NT2/D1 (cell line): ENCODE measurements around the gene BTBD2.

Source experiments
- SUZ12 ChIP-seq: IDR thresholded peaks from 2 replicates; pipeline ENCODE4 v1.6.1; 2011; ENCODE audit not compliant: insufficient read length, insufficient read depth; ENCODE audit errors: extremely low read depth
- YY1 ChIP-seq: IDR thresholded peaks from 2 replicates; pipeline ENCODE4 v1.6.1; 2011; ENCODE audit not compliant: insufficient read length, insufficient read depth
- ZNF274 ChIP-seq: IDR thresholded peaks from 2 replicates; pipeline ENCODE4 v1.6.1; 2011; ENCODE audit warnings: mild to moderate bottlenecking, low read depth, low read length

DNA sequence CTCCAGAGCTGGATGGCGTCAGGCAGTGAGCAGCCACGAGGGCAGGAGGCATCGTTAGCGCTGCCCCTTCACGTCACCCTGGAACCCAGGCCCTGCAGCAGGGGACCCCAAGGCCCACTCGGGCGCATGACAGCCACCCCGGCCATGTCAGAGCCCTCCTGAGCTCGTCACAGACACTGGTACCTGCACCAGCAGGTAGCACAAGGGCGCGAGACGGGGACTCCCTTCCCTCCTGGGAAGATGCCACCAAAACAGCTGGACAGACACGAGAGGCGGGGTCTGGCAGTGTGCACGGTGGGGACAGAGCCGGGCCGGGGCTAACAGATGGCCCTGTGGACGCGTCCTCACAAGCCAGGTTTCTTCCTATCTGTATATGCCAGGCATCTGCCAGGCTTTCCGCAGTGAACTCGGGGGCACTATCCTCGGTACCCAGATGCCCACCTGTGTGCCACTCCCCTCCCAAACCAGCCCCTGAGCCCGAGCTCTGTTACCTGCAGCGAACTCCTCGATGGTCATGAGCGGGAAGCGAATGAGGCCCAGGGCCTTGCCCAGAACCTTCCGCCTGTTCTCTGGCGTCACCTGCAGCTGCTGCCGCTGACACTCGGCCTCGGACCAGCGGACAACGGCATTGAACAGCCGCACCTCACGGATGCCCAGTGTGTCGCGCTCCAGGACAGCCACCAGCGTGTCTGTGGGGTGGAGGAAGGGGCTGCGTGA lies 25.8 kb downstream of the BTBD2 start:
- TF ChIP-seq ZNF274 (no peak), SUZ12 (no peak), YY1 (no peak)
